22Rv1 (cell line): ENCODE data around the gene CYLC2.

Source experiments
- ZFX ChIP-seq: fragments of 450-650 bp; IDR thresholded peaks from 2 replicates; pipeline ENCODE4 v1.6.1; 2017; ENCODE audit warnings: antibody characterized with exemption, borderline replicate concordance
- TF ChIP-seq, protein P1 (sequence below): fragments of 450-650 bp; IDR thresholded peaks from 2 replicates; pipeline ENCODE4 v1.5.1; 2017; ENCODE audit warnings: mild to moderate bottlenecking

GRCh38 chr9:102950346-102950745 is 44.8 kb upstream of the CYLC2 start:
- TF ChIP-seq, protein P1, sequence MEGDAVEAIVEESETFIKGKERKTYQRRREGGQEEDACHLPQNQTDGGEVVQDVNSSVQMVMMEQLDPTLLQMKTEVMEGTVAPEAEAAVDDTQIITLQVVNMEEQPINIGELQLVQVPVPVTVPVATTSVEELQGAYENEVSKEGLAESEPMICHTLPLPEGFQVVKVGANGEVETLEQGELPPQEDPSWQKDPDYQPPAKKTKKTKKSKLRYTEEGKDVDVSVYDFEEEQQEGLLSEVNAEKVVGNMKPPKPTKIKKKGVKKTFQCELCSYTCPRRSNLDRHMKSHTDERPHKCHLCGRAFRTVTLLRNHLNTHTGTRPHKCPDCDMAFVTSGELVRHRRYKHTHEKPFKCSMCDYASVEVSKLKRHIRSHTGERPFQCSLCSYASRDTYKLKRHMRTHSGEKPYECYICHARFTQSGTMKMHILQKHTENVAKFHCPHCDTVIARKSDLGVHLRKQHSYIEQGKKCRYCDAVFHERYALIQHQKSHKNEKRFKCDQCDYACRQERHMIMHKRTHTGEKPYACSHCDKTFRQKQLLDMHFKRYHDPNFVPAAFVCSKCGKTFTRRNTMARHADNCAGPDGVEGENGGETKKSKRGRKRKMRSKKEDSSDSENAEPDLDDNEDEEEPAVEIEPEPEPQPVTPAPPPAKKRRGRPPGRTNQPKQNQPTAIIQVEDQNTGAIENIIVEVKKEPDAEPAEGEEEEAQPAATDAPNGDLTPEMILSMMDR = no peak
- no peak for TF ChIP-seq ZFX
